Omental fat pad (tissue), 4 donors: ENCODE data around the gene DLL3. TPM values are rescaled to one million over a fixed set of nuclear protein-coding genes. Genes with fewer than 3 reads are reported as not detected.

Experiments used
- ATAC-seq: fragments of 150-250 bp; one replicate; pipeline ENCODE4 v1.9.1; 2016; ENCODE audit warnings: mild to moderate bottlenecking, moderate library complexity; ENCODE audit not compliant: low FRiP score
- DNase-seq: peaks from one replicate; pipeline ENCODE4 v3.0.0-alpha.2; 2019; ENCODE audit warnings: low spot score
- total RNA-seq, 4 donors: library from RNA; depleted of rRNA; stranded (reverse); fragments of >200 nt; gene quantifications; one replicate each; pipeline ENCODE4 v1.1.0, GENCODE V29; 2016
- TF ChIP-seq, protein P1 (sequence below), 3 donors: fragments of 450-650 bp; IDR thresholded peaks; one replicate each; pipeline ENCODE4 v1.5.1; 2016 to 2017; ENCODE audit warnings: antibody characterized with exemption in 3 of 3, mild to moderate bottlenecking in 3 of 3, moderate library complexity in 2 of 3

DLL3 gene
- total RNA-seq, 4 donors from 2014 or later: 0.24 TPM; not detected in 3

DNA sequence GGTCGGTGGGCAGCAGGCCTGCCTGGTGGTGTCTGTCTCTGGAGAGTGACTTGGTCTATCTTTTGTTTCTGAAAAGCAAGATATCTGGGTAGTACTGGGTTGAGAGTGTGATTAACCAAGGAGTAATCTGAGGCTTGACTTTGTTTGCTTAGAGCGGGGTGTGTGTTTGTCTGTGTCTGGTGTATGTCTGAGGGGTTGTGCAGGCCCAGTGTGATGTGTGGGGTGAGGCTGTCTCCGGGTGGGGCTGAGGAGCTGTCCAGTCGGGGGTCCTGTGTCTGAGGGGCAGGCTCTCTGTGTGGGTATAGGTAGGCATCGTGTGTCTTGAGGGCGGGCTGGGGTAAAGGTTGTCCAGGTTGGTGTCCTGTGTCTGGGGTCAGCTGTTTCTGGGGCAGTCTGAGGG, 29.2 kb upstream of the DLL3 start:
- ATAC-seq (no peak), DNase-seq (no peak)
- TF ChIP-seq, protein P1, sequence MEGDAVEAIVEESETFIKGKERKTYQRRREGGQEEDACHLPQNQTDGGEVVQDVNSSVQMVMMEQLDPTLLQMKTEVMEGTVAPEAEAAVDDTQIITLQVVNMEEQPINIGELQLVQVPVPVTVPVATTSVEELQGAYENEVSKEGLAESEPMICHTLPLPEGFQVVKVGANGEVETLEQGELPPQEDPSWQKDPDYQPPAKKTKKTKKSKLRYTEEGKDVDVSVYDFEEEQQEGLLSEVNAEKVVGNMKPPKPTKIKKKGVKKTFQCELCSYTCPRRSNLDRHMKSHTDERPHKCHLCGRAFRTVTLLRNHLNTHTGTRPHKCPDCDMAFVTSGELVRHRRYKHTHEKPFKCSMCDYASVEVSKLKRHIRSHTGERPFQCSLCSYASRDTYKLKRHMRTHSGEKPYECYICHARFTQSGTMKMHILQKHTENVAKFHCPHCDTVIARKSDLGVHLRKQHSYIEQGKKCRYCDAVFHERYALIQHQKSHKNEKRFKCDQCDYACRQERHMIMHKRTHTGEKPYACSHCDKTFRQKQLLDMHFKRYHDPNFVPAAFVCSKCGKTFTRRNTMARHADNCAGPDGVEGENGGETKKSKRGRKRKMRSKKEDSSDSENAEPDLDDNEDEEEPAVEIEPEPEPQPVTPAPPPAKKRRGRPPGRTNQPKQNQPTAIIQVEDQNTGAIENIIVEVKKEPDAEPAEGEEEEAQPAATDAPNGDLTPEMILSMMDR (IDR thresholded peaks at IDR 0.05): no peak

DNA sequence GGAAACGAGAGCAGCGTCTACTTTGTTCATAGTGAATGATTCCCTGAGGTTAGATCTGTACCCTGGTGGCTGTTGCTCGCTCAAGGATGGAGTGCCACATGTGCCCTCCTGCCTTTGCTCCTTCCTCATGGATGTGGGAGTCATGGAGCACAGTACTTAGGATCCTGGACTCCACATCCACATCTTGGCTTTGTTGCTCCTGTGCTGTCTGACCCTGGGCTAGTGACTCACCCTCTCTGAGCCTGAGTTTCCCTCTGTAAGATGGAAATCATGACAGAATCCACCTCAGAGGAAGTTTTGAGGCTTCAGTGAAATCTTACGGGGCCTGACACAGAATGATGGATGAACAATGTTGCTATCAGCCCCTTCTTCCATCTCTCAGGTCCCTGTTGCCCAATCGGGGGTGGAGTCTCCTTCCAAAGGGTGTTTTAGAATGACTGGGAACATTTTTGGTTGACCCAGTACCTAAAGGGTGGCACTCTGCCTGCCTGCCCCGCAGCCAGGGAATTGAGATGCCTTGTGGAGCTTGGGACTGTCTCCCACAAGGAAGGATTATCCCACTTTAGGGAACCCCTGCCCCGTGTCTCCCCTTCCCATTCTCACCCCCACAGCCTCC, 27.9 kb upstream of the DLL3 start:
- DNase-seq (no peak), ATAC-seq (no peak)
- TF ChIP-seq, protein P1 (IDR thresholded peaks at IDR 0.05): no peak

DNA sequence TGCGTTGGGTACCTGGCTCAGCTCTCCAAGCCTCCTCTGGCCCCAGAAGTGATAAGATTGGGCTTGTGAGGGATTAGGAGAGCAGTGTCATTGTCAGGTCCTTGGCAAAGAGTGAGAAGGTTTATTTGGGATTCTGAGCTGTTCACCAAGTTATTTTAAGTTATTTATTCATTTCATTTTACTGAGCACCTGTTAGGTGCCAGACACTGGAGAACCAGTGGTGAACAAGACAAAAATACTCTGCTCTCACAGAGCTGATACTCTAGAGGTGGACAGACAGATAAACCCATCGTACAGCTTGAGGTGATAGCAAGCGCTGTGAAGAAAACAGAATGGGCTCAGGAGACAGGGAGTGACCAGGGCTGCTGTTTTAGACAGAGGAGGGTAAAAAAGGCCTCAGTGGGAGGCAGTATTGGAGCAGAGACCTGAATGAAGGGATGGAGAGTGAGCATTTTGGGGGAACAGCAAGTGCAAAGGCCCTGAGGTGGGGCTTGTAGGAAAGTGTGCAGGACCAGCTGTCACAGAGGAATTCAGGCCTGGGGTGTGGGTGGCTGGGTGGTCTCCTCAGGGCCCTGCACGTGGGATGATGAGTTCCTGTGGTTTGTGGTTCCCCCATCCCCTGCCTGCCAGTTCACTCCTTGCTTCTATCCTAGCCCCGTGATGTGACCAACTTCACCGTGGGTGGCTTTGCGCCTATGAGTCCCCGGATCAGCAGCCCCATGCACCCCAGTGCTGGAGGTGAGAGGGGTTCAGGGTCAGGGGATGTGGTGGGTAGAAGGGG, 26.8 kb upstream of the DLL3 start:
- ATAC-seq (no peak), DNase-seq (no peak)
- TF ChIP-seq, protein P1 (IDR thresholded peaks at IDR 0.05): no peak

DNA sequence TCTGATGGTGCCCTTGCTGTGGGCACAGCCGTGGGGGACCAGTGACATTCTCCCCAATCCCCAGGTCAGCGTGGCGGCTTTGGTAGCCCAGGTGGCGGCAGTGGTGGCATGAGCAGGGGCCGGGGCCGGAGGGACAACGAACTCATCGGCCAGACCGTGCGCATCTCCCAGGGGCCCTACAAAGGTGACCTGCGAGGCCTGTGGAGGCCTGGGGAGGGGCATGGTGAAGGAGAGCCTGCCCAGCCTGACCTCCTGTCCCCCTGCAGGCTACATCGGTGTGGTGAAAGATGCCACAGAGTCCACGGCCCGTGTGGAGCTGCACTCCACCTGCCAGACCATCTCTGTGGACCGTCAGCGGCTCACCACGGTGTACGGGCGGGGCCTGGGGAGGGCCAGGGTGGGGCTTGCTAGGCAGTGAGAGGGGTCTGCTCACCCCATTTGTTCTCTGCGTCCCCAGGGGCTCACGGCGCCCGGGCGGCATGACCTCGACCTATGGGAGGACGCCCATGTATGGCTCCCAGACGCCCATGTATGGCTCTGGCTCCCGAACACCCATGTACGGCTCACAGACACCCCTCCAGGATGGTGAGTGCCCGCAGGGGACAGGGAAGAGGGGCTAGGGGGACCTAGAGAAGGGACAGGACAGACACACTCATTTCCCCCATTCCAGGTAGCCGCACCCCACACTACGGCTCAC, 25.9 kb upstream of the DLL3 start:
- ATAC-seq (no peak), DNase-seq (no peak)
- TF ChIP-seq, protein P1 (IDR thresholded peaks at IDR 0.05): no peak

DNA sequence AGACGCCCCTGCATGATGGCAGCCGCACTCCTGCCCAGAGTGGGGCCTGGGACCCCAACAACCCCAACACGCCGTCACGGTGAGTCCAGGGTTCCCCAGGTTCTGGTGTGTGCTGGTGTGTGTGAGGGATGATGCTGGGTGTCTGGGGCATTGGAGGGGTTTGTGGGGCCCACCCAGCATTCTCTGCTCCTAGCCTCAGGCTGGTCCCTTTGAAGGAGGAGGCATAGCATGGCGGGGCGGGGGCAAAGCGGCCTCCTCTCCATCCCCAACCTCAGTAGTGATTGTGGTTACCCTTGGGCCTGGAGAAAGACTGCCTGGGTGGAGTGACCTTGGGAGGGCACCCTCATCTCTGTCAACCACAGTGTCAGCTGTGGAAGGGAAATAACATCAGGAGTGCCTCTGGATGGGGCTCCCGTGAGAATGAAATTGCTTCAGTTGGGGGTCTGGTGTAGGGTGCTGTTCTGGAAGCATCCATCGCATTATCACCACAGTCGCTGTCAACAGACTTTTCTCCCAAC, 25.2 kb upstream of the DLL3 start:
- TF ChIP-seq, protein P1 (IDR thresholded peaks at IDR 0.05): no peak
- DNase-seq (no peak), ATAC-seq (no peak)

DNA sequence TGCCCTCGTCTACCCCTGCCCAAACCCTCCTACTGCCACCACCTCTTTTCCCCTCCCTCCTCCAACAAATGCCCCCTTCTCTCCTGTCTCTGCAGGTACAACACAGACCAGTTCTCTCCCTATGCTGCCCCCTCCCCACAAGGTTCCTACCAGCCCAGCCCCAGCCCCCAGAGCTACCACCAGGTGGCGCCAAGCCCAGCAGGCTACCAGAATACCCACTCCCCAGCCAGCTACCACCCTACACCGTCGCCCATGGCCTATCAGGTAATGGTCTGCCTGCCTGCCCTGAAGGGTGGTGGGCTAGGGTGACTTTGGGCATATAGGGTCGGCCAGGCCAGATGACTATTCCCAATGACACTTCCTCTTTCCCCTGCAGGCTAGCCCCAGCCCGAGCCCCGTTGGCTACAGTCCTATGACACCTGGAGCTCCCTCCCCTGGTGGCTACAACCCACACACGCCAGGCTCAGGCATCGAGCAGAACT, 24.6 kb upstream of the DLL3 start:
- TF ChIP-seq, protein P1 (IDR thresholded peaks at IDR 0.05): peak in 1 of 3 donors; percentile 17
- DNase-seq (peak; percentile 62), ATAC-seq (peak; percentile 46)
